Measurements from ENCODE around the gene SDF4.

Gene SDF4

DNA sequence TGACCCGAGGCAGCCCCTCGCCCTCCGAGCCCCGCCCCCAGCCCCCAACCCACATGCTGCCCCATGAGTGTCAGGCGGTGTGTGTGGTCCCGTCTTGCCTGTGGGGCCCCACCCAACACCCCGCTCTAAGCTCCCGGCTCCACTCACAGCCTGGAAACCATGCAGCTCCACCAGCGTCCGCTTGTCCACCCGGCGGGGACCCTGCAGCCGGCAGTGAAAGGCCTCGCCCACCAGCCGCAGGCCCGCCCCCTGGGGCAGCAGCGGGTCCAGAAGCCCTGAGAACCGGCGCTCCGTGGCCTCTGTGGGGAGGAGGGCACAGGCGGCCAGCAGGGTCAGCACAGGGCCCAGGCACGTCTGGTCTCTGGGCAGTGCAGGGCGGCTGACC, 12.0 kb upstream of the SDF4 start:
- no peak overlapping the region for H3K27ac ChIP-seq (ENCODE audit: extremely low read depth, low read depth, low read length)
- H3K9me3 ChIP-seq (ENCODE audit: control insufficient read depth, insufficient read depth, low read depth, low read length): no peaks in the 10 kb centered on the region
- no peaks in the 10 kb centered on the region for H3K36me3 ChIP-seq (ENCODE audit: control insufficient read depth in 2 of 2, insufficient read depth in 1 of 2, low read length in 2 of 2)
- TF ChIP-seq BCL11A (tag by site-specific recombination; IDR thresholded peaks at IDR 0.05; ENCODE audit: low read depth) (peak; percentile 26; the same call in 1 of the 2 replicates), BCL11B (tag by site-specific recombination; IDR thresholded peaks at IDR 0.05; ENCODE audit: low read depth) (0 out of 2 replicates have a peak, but pooled peaks have one; percentile 6), ZFP69B (tag by site-specific recombination; IDR thresholded peaks at IDR 0.05) (no peak), ZNF76 (tag by site-specific recombination; IDR thresholded peaks at IDR 0.05; ENCODE audit: borderline replicate concordance, low read depth) (no peak), ZIC2 (tag by site-specific recombination; IDR thresholded peaks at IDR 0.05) (0 out of 2 replicates have a peak, but pooled peaks have one; percentile 29)
- H3K4me3 ChIP-seq (ENCODE audit: low read depth, low read length): no peak overlapping the region
- CTCF ChIA-PET: no interaction called here
- H3K4me1 ChIP-seq (ENCODE audit: control insufficient read depth, insufficient read depth, low read length): no peaks in the 10 kb centered on the region
- POLR2A ChIA-PET: no interaction called here

GRCh38 chr1:1243266-1243660, 11.5 kb upstream of the SDF4 start:
- no peaks in the 10 kb centered on the region for H3K4me1 ChIP-seq (ENCODE audit: control insufficient read depth, insufficient read depth, low read length)
- no peak for TF ChIP-seq ZBTB8A (tag by site-specific recombination; IDR thresholded peaks at IDR 0.05)
- no peak for TF ChIP-seq ZNF394 (tag by site-specific recombination; IDR thresholded peaks at IDR 0.05; ENCODE audit: borderline replicate concordance)
- 0 out of 2 replicates have a peak, but pooled peaks have one; percentile 53 for TF ChIP-seq ZBTB7A (tag by site-specific recombination; IDR thresholded peaks at IDR 0.05; ENCODE audit: low read depth)
- TF ChIP-seq, protein P1, sequence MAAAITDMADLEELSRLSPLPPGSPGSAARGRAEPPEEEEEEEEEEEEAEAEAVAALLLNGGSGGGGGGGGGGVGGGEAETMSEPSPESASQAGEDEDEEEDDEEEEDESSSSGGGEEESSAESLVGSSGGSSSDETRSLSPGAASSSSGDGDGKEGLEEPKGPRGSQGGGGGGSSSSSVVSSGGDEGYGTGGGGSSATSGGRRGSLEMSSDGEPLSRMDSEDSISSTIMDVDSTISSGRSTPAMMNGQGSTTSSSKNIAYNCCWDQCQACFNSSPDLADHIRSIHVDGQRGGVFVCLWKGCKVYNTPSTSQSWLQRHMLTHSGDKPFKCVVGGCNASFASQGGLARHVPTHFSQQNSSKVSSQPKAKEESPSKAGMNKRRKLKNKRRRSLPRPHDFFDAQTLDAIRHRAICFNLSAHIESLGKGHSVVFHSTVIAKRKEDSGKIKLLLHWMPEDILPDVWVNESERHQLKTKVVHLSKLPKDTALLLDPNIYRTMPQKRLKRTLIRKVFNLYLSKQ (tag by site-specific recombination; IDR thresholded peaks at IDR 0.05; ENCODE audit: borderline replicate concordance): no peak
- TF ChIP-seq HIC1 (tag by site-specific recombination; IDR thresholded peaks at IDR 0.05): peak; percentile 33; the same call in 1 of the 2 replicates
- TF ChIP-seq YY2 (tag by site-specific recombination; IDR thresholded peaks at IDR 0.05): no peak
- no peak for TF ChIP-seq ZNF747 (tag by site-specific recombination; IDR thresholded peaks at IDR 0.05)
- TF ChIP-seq BCL11A (tag by site-specific recombination; IDR thresholded peaks at IDR 0.05; ENCODE audit: low read depth): 0 out of 2 replicates have a peak, but pooled peaks have one; percentile 28
- no peak for TF ChIP-seq ZFP41 (tag by site-specific recombination; IDR thresholded peaks at IDR 0.05; ENCODE audit: borderline replicate concordance)
- H3K36me3 ChIP-seq (ENCODE audit: control insufficient read depth in 2 of 2, insufficient read depth in 1 of 2, low read length in 2 of 2): no peaks in the 10 kb centered on the region
- ChIA-PET CTCF (no interaction called here), POLR2A (no interaction called here)
- no peak overlapping the region for H3K27ac ChIP-seq (ENCODE audit: extremely low read depth, low read depth, low read length)
- H3K4me3 ChIP-seq (ENCODE audit: low read depth, low read length): no peak overlapping the region
- H3K9me3 ChIP-seq (ENCODE audit: control insufficient read depth, insufficient read depth, low read depth, low read length): no peaks in the 10 kb centered on the region

GRCh38 chr1:1242461-1243265, 10.9 kb upstream of the SDF4 start:
- no peak overlapping the region for H3K4me3 ChIP-seq (ENCODE audit: low read depth, low read length)
- no peaks in the 10 kb centered on the region for H3K36me3 ChIP-seq (ENCODE audit: control insufficient read depth in 2 of 2, insufficient read depth in 1 of 2, low read length in 2 of 2)
- CTCF ChIA-PET: no interaction called here
- TF ChIP-seq ZXDB (tag by site-specific recombination; IDR thresholded peaks at IDR 0.05) (no peak), SCRT2 (tag by site-specific recombination; IDR thresholded peaks at IDR 0.05) (peak; percentile 57; the same call in 1 of the 2 replicates), ZNF704 (tag by site-specific recombination; IDR thresholded peaks at IDR 0.05) (no peak), YY1 (tag by site-specific recombination; IDR thresholded peaks at IDR 0.05) (no peak), HIC1 (tag by site-specific recombination; IDR thresholded peaks at IDR 0.05) (peak; percentile 34; the same call in 1 of the 2 replicates), BCL11A (tag by site-specific recombination; IDR thresholded peaks at IDR 0.05; ENCODE audit: low read depth) (peak; percentile 10; the same call in 1 of the 2 replicates)
- no peaks in the 10 kb centered on the region for H3K9me3 ChIP-seq (ENCODE audit: control insufficient read depth, insufficient read depth, low read depth, low read length)
- no peaks in the 10 kb centered on the region for H3K4me1 ChIP-seq (ENCODE audit: control insufficient read depth, insufficient read depth, low read length)
- POLR2A ChIA-PET: no interaction called here
- H3K27ac ChIP-seq (ENCODE audit: extremely low read depth, low read depth, low read length): no peak overlapping the region
